SKM-1 (cell line): ENCODE measurements around the gene HPDL.

Source experiments
- DNase-seq: peaks from one replicate; lab custom pipeline; 2025; ENCODE audit not compliant: unreplicated experiment; lab: John Stamatoyannopoulos, UW

Gene HPDL

GRCh38 chr1:45322486-45323040, 4.1 kb upstream of the HPDL start:
- no peak for DNase-seq

DNA sequence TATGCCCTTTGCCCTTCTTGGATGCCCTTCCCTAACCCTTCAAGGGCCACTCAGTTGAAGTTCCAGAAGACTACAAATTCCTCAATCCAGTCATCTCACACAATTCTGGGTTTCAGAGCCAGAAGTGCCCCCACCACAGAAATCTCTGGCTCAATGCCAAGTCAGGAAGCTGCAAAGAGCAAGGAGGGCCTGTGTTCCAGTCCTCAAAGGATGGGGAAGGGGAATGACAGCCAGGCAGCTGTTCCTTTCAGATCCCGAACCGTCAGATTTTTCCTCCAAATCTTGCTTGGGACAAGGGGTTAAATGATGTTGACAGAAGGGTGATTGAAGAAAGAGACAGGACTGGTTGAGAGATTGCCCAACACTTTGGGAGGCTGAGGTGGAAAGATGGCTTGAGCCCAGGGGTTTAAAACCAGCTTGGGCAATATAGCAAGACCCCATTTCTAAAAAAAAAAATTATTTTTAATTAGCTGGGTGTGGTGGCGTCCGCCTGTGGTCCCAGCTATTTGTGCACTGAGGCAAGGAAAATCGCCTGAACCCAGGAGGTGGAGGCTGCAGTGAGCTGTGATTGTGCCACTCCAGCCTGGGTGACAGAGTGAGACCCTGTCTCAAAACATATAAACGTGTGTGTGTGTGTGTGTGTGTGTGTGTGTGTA, 716 bp upstream of the HPDL start:
- no peak for DNase-seq

- no peak for DNase-seq
Observed at GRCh38 chr1:45327644-45328515, 1.2 kb downstream of the HPDL start.

DNA sequence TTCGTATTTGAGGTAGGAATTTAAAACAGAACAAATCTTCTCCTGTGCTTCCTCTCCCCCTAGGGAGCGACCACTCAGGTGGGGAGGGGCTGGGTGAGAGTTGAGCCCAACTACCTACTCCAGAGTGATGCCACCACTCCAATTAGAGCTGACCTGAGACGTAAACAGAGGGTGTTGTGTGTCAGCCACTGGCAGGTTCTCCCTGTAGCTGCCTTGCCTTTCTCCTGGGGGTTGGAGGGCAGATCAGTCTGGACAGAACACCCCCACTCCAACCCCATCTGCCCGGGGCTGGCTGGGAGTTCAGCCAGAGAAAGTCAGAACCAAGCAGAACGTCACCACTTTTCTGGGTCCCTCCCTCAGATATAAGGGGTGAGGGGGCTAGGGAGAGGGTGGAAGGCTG, 2.0 kb downstream of the HPDL start:
- DNase-seq: no peak

- DNase-seq: no peak
Observed at GRCh38 chr1:45329445-45329844, 2.8 kb downstream of the HPDL start.

DNA sequence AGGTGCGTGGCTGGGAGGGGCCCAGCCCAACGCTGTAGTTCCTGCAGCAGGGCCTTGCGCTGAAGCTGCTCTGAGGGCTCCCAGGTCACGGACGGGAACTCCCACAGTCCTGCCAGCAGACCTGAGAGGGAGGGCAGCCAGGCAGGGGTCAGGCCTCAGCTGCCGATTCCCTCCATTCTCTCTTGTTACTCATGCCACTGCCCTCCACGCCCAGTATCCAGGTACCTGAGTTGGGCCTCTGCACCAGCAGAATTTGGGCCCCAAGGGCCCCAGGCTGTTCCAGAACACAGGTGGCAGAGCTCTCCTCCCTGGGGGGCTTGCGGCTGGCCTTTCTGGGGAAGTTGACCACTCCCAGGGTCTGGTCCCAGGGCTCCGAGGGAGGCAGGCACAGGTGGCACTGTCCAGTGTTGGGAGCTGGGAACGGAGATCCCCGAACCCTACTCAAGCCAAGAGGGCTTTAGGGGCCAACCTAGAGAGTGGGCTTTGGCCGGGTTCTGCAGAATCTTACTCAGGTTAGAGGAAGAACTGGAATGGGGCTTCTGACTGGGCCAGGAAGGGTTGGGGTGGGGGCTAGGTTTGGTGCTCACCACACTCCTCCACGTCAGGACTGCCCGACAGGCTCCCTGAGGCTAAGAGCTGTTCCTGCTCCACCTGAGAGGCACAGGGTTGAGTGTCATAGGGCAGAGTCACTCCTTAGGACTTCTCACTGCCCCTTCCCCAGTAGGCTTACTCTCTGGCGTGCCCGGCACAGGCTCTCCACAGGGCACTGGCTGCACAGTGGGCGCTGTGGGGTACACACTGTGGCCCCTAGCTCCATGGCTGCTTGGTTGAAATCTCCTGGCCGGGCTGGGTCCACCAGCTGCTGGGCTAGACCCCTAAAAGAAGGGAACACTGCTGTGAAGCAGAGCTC, 5.0 kb downstream of the HPDL start:
- no peak for DNase-seq

- no peak for DNase-seq
Observed at GRCh38 chr1:45332346-45332720, 5.6 kb downstream of the HPDL start.

DNA sequence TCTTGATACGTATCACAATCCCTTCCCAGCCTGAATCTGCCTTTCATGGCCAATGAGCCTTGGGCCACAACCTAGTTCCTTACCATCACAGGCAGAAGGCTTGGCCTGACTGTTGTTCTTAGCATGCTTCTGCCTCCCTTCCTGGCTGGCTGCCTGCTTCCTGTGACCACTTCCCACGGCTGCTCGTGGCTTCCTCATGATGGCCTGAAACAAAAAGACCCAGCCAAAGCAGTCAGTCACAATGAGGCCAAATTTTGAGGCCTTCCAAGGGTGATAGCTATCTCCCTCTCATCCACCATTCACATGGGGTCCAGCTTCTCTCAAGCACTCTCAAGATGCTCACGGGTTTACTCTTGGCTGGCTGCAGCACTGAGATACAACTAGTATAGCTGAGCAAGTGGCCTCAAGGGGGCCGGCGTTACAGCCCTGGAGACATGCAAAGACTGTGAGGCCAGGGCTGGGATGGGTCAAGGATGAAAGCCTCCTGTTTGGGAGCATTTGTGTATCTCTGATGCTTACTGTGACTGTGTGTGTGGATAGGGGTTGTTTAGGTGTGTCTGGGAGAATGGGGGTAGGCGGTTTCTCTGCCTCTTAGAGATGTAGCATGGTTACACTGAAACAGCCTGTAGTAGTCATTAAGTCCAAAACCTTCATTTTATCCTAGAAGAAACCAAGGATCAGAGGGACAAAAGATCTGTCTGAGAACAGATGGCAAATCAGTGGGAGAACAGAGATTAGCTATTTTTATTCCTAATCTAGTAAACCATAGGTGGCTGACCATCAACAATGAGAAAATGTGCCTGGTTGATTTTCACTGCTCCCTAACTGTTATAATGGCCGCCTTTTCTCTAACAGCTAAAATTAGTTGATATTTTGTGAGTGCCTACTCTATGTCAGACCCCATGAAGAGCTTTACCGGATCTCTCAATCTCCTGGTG, 7.9 kb downstream of the HPDL start:
- DNase-seq: no peak

DNA sequence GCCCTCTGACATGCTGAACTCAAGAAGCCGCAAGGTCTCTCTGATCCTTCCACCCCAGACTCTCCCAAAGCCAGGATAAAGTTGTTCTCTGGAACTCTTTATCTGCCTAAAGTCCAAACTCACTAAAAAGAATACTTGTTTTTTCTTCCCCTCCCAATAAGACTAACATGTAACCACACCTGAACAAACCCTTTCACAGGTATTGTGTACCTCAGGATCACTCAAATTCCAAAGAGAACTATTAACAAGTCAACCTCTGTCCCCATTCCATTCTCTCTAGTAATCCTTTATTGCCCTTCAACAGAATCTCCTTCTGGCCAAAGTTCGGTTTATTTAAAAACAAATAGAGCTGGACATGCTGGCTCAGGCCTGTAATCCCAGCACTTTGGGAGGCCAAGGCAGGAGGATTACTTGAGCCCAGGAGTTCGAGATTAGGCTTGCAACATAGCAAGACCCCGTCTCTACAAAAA, 9.2 kb downstream of the HPDL start:
- no peak for DNase-seq

- DNase-seq: no peak
Observed at GRCh38 chr1:45337630-45338325, 11.1 kb downstream of the HPDL start.

DNA sequence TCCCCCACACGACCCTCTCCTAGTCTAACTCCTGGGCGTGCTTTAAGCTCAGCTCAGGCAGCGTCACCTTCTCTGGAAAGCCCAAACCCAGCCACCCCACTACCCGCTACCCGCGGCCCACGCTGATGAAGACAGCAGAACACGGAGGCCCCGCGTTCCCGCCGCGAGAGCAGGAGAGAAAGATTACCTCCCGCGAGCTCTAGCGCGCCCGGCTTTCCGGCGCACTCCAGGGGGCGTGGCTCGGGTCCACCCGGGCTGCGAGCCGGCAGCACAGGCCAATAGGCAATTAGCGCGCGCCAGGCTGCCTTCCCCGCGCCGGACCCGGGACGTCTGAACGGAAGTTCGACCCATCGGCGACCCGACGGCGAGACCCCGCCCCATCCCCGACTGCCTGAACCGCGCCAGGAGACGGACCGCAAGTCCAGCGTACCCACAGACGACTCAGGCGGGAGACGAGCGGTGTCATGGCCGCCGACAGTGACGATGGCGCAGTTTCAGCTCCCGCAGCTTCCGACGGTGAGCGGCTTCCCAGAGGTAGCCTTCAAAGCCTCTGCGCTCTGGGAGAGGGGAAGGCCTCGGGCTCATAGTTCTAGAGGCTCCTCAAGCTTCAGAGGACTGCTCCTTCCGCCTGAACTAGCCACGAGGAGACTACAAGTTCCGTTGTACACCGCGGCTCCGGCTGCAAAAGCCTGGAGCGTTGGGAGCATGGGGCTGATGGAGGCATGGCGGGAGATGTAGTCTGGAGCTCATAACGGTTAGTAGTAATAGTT, 13.3 kb downstream of the HPDL start, which contains the start of the genes MUTYH and TOE1:
MUTYH (minus strand) TSS at position 652 of the 770 bp plus-strand sequence. CDS start 5,935 bp downstream, outside the sequence.
TOE1 (plus strand) TSS at position 382 of the 770 bp plus-strand sequence; CDS start at position 465, 83 bp downstream.
- peak; percentile 89 for DNase-seq

- no peak for DNase-seq
Observed at GRCh38 chr1:45340816-45341466, 14.2 kb downstream of the HPDL start.

DNA sequence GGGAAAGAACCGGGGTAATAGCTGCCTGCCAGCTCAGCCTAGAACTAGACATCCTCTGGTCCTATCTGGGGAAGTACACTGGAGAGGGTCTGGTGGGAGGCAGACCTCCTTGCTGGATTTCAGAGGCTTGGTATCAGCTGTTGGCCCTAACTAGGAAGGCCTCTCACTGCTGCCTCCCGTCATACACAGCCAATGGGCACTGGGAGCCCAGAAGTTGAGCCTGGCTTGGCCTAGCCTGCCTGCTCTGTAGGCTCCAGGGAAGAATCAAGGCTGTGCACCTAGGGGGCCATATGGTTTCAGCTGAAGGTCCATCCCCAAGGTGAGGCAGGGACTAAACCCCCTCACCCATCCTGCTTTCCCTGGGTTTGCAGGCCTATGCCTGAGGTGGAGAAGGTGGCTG, 17.8 kb downstream of the HPDL start:
- DNase-seq: no peak

GRCh38 chr1:45345014-45345413, 18.3 kb downstream of the HPDL start:
- DNase-seq: no peak

- no peak for DNase-seq
Observed at GRCh38 chr1:45346473-45346872, 19.8 kb downstream of the HPDL start.

DNA sequence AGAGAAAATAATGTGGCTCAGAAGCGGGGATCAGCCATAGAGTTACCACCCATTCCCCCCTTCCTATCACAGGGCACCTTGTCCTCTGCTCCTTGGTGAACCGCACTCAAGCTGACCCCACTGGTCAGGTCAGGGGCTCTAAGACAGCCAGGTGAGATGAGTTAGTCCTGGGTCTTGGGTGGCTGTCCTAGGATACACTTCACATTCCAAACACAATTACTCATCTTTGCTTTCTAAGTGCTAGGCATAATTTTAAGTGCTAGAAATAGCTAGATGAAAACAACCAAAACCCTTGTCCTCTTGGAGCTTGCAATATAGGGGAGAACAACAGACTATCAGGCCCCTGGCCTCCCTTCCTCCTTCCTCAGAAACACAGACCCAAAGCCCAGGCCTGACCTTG, 21.3 kb downstream of the HPDL start:
- DNase-seq: no peak

- DNase-seq: no peak
Observed at GRCh38 chr1:45348609-45348965, 21.9 kb downstream of the HPDL start.
